Breast epithelium (tissue), 4 donors: Measurements from ENCODE around the gene ALPK1. TPM values are rescaled to one million over a fixed set of nuclear protein-coding genes. Genes with fewer than 3 reads are reported as not detected.
"Not testable (repeated sequence)": the region's sequence is repeated elsewhere in the genome, so short reads cannot be mapped to it uniquely, and the experiment has no call there.

ENCODE experiments used
- DNase-seq, 2 donors: peaks; one replicate each; pipeline ENCODE4 v3.0.0-alpha.2; 2019; ENCODE audit warnings: low spot score in 2 of 2
- H3K27ac ChIP-seq, 2 donors: fragments of 200-600 bp; sonication (generic) in 1 of 2; one replicate each; pipeline ENCODE4 v1.5.1; 2016 to 2019; ENCODE audit warnings: mild to moderate bottlenecking in 1 of 2
- H3K27me3 ChIP-seq, 2 donors: fragments of 200-600 bp; sonication (generic) in 1 of 2; one replicate each; pipeline versions ENCODE4 v1.5.1 to v1.6.0; 2017 to 2019; ENCODE audit warnings: control low read depth in 1 of 2, mild to moderate bottlenecking in 1 of 2
- H3K36me3 ChIP-seq: fragments of 200-600 bp; one replicate; pipeline ENCODE4 v1.5.1; 2019
- H3K4me1 ChIP-seq, 2 donors: fragments of 200-600 bp; sonication (generic); one replicate each; pipeline ENCODE4 v1.5.1; 2016 to 2019; ENCODE audit warnings: control low read depth in 1 of 2
- H3K4me3 ChIP-seq, 3 donors: fragments of 200-600 bp; sonication (generic); 1 replicate in 2 of 3; 2 replicates in 1 of 3; pipeline ENCODE4 v1.5.1; 2016 to 2019; ENCODE audit warnings: mild to moderate bottlenecking in 3 of 3, moderate library complexity in 2 of 3
- H3K9me3 ChIP-seq, 2 donors: fragments of 200-600 bp; sonication (generic) in 1 of 2; one replicate each; pipeline ENCODE4 v1.5.1; 2016 to 2019; ENCODE audit warnings: control low read depth in 1 of 2
- POLR2A ChIP-seq: fragments of 450-650 bp; IDR thresholded peaks from one replicate; pipeline ENCODE4 v1.6.1; 2016; ENCODE audit warnings: antibody characterized with exemption, mild to moderate bottlenecking, moderate library complexity
- POLR2AphosphoS5 ChIP-seq, 3 donors: sonication (generic); formaldehyde crosslinking; IDR thresholded peaks; one replicate each; pipeline ENCODE4 v1.6.1; 2017; ENCODE audit warnings: antibody characterized with exemption in 3 of 3
- intact Hi-C: fragments of 100-400 bp; cut with DNase I; formaldehyde crosslinking; loops from one replicate; pipeline ENCODE4 v1.15.1; 2023; ENCODE audit warnings: low total_unique reads
- total RNA-seq, 3 donors: library from RNA; depleted of rRNA; stranded (reverse); fragments of >200 nt; gene quantifications; one replicate each; pipeline ENCODE4 v1.1.0, GENCODE V29; 2016
- TF ChIP-seq, protein P1 (sequence below), 3 donors: fragments of 450-650 bp; IDR thresholded peaks; one replicate each; pipeline ENCODE4 v1.5.1; 2016 to 2017; ENCODE audit warnings: antibody characterized with exemption in 3 of 3, mild to moderate bottlenecking in 3 of 3, moderate library complexity in 3 of 3

ALPK1 gene
- total RNA-seq, 3 donors from 2014 or later, result 20.5 to 59.3 (median 53.3) TPM

DNA sequence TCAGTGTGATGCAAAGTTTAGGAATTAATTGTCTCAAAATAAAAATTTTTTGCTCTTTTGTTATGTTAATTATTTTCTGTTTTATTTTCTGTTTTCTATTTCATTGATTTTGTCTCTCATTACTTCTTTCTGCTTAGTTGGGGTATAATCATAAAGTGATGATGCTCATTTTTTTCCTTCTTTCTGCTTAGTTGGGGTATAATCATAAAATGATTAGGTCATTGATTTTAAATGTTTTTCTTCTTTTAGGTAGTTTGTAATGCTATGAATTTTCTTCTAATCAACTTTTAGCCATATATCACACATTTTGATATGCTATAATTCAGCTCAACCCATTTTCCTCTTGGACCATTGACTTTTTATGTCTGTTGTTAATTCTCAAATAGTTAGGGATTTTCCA, 175.1 kb downstream of the ALPK1 start:
- no peaks in the 10 kb centered on the region for H3K9me3 ChIP-seq
- no peak for DNase-seq
- H3K4me1 ChIP-seq, result no peaks in the 10 kb centered on the region
- H3K4me3 ChIP-seq, result no peak overlapping the region
- TF ChIP-seq POLR2A (no peak), POLR2AphosphoS5 (IDR thresholded peaks at IDR 0.05) (no peak)
- TF ChIP-seq, protein P1, sequence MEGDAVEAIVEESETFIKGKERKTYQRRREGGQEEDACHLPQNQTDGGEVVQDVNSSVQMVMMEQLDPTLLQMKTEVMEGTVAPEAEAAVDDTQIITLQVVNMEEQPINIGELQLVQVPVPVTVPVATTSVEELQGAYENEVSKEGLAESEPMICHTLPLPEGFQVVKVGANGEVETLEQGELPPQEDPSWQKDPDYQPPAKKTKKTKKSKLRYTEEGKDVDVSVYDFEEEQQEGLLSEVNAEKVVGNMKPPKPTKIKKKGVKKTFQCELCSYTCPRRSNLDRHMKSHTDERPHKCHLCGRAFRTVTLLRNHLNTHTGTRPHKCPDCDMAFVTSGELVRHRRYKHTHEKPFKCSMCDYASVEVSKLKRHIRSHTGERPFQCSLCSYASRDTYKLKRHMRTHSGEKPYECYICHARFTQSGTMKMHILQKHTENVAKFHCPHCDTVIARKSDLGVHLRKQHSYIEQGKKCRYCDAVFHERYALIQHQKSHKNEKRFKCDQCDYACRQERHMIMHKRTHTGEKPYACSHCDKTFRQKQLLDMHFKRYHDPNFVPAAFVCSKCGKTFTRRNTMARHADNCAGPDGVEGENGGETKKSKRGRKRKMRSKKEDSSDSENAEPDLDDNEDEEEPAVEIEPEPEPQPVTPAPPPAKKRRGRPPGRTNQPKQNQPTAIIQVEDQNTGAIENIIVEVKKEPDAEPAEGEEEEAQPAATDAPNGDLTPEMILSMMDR (IDR thresholded peaks at IDR 0.05), result no peak
- no peaks in the 10 kb centered on the region for H3K27me3 ChIP-seq
- no peaks in the 10 kb centered on the region for H3K36me3 ChIP-seq
- intact Hi-C loops, result no loop called here
- no peak overlapping the region for H3K27ac ChIP-seq

DNA sequence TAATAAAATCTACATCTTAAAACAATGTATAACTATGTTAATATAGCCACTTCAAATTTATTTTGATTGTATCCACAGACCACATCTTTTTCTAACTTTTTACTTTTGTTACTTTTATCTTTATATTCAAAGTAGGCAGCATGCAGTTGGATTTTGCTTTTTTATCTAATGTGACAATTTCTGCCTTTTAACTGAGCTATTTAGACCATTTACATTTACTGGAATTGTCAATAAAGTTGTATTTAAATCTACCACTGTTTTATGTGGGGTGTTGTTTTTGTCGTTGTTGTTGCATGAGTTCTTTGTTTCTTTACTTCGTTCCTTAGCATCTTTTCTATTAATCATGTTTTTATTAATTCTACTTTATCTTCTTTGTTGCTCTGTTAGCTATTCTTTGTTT, 176.8 kb downstream of the ALPK1 start:
- Histone ChIP-seq H3K27me3 (no peaks in the 10 kb centered on the region), H3K9me3 (no peaks in the 10 kb centered on the region), H3K4me3 (no peak overlapping the region), H3K36me3 (no peaks in the 10 kb centered on the region), H3K27ac (no peak overlapping the region), H3K4me1 (no peaks in the 10 kb centered on the region)
- intact Hi-C loops, result no loop called here
- no peak for DNase-seq
- TF ChIP-seq, protein P1 (IDR thresholded peaks at IDR 0.05), result no peak
- TF ChIP-seq POLR2AphosphoS5 (IDR thresholded peaks at IDR 0.05), result no peak
- TF ChIP-seq POLR2A, result no peak

DNA sequence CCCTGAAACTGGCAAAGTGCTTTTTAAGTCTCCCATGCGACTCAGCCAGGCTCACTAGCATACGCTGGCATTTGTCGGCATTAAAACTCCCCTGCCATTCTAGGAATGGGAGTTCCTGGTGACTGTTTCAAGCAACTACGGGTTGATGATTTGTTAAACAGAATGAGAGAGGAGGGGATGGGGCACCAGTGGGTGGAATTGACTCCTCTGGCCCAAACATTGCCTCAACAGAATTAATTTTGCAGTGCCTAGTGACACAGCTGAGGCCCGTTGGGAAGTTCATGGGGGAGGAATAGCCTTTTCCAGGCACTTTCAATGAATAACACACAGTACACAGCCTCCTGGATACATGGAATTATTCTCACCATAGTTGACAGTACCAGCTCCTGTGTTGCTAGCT, 188.8 kb downstream of the ALPK1 start:
- no peak for DNase-seq
- intact Hi-C loops, result no loop called here
- Histone ChIP-seq H3K27ac (no peak overlapping the region), H3K27me3 (no peaks in the 10 kb centered on the region), H3K9me3 (peaks cover 6 to 24% of the 10 kb centered on the region in 2 donors), H3K4me1 (no peaks in the 10 kb centered on the region), H3K36me3 (no peaks in the 10 kb centered on the region), H3K4me3 (no peak overlapping the region)
- TF ChIP-seq POLR2A, result no peak
- TF ChIP-seq, protein P1 (IDR thresholded peaks at IDR 0.05), result no peak
- no peak for TF ChIP-seq POLR2AphosphoS5 (IDR thresholded peaks at IDR 0.05)

DNA sequence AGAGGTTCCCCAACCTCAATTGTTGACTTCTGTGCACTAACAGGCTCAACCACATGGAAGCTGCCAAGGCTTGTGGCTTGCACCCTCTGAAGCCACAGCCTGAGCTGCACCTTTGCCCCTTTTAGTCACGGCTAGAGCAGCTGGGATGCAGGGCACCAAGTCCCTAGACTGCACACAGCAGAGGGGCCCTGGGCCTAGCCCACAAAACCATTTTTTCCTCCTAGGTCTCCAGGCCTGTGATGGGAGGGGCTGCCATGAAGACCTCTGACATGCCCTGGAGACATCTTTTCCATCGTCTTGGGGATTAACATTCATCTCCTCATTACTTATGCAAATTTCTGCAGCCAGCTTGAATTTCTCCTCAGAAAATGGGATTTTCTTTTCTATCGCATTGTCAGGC, 193.6 kb downstream of the ALPK1 start:
- intact Hi-C loops, DNase-seq, H3K4me1 ChIP-seq, H3K27ac ChIP-seq, H3K4me3 ChIP-seq, H3K27me3 ChIP-seq, H3K36me3 ChIP-seq: not testable (repeated sequence)
- H3K9me3 ChIP-seq, result peaks cover 7 to 22% of the 10 kb centered on the region in 2 donors

Other genes starting within 250 kb of the ALPK1 start
- 10 to 100 TPM in 1 of 3 donors, 1 to 10 TPM in 2; 4.3 to 11.5 (median 7.5) TPM for gene FAM241A, start 151.9 kb upstream of the ALPK1 start, total RNA-seq
- gene AP1AR, start 65.6 kb upstream of the ALPK1 start, total RNA-seq, result 10 to 100 TPM; 20.2 to 36.1 (median 23.6) TPM
- 10 to 100 TPM in 2 of 3 donors, 1 to 10 TPM in 1; 2.6 to 27.1 (median 16.7) TPM for gene TIFA, start 11.5 kb upstream of the ALPK1 start, total RNA-seq
- gene NEUROG2, start 218.8 kb downstream of the ALPK1 start, total RNA-seq, result under 1 TPM in 2 of 3 donors, not detected in 1; 0.29 to 0.33 TPM